H54 (cell line): ENCODE results near the gene VASN.

ENCODE experiments used
- DNase-seq: peaks from one replicate; pipeline ENCODE4 v3.0.0; 2011; ENCODE audit warnings: low spot score, mixed read lengths; ENCODE audit not compliant: insufficient read length
- FAIRE-seq: peaks from 3 replicates; lab custom pipeline; 2011; peaks lifted over from hg19 to GRCh38; lab: Jason Lieb, UNC
- POLR2A ChIP-seq: IDR thresholded peaks from 2 replicates; pipeline ENCODE4 v1.6.1; 2011; ENCODE audit warnings: low read depth, mild to moderate bottlenecking, low read length

The VASN gene

DNA sequence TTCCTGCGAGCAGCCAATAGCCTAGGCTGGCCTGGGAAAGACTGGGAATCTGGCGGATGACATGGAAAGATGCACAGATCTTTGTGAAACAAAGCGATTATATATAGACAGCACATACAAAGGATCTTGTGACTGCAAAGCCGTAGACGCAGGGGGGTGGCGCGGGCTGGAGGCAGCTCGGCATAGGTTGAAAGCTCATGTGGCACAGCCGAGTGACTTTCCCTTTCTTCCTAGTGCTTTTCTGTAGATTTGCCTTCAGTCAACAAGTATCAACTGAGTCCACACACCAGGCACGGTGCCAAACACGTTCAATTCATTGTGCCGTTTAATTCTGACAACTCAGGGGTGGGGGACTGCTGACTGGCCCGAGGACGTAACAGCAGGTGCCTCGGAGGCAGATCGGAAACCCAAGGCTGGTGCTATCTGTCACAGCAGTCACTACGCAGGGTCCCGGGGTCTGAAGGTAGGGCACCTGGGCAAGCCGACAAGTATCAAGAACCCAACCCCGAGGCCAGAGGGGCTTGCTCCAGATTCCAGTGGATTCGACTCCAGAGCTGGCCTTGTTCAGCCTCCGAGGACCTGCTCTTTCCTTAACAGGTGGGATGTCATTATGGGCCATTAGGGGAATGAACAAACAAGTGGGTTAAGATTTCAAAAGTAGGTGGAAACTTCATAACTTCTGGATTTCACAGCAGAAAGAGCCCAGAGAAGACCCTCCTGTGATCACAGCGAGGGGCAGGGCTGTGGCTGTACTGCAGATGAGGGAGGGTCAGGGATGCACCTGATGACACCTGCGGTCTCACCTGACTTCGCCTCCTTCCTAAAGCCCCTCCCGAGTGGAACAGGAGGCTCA, 26.4 kb upstream of the VASN start:
- TF ChIP-seq POLR2A, result no peak
- DNase-seq, result no peak
- no peak for FAIRE-seq

DNA sequence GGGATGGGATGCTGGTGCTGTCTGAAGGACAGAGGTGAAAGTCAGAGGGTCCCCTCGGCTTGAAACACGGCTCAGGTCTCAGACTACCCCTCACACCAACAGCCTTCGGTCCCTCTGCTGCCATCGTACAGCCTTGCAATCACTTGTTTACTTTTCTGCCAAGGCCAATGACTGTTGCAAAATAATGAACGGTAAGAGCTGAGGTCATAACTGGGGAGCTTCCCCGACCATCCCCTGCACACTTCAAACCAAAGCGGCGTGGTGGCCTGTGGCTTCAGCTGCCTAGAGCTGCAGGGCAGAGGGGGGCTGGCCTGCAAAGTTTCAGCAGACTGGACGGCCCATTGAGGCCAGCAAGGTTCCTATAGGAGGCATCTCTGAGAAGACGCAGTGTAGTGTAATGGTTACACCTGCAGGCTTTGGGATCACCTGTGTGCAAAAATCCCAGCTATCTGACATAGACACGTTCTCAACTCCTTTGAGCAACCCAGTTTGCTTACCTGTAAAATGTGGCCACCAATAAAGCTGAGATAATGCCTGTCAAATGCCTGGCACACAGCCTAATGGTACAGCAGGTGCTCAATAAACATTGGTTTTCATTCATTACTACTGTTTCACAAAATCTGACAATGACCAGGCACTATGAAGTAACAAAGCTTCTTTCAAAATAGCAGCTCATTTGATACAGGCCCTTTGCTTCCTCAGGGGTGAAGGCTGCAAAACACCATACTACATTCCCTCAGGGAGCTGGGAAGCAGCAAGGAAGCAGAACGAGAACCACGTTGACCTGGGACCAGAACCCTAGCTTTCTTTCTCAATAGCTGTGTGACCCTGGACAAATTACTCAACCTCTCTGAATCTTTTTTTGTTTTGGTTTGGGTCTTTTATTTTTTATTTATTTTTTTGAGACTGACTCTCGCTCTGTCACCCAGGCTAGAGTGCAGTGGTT, 25.5 kb upstream of the VASN start:
- TF ChIP-seq POLR2A, result no peak
- FAIRE-seq (no peak), DNase-seq (no peak)

DNA sequence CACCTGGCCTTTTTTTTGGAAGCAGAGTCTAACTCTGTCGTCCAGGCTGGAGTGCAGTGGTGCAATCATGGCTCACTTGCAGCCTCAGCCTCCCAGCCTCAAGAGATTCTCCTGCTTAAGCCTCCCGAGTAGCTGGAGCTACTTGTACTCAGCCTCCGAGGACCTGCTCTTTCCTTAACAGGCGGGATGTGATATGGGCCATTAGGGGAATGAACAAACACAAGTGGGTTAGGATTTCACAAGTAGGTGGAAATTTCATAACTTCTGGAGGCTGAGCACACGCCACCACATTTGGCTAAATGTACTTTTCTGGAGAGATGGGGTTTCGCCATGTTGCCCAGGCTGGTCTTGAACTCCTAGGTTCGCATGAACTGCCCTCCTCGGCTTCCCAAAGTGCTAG, 24.6 kb upstream of the VASN start:
- no peak for DNase-seq
- no peak for FAIRE-seq
- TF ChIP-seq POLR2A, result no peak

DNA sequence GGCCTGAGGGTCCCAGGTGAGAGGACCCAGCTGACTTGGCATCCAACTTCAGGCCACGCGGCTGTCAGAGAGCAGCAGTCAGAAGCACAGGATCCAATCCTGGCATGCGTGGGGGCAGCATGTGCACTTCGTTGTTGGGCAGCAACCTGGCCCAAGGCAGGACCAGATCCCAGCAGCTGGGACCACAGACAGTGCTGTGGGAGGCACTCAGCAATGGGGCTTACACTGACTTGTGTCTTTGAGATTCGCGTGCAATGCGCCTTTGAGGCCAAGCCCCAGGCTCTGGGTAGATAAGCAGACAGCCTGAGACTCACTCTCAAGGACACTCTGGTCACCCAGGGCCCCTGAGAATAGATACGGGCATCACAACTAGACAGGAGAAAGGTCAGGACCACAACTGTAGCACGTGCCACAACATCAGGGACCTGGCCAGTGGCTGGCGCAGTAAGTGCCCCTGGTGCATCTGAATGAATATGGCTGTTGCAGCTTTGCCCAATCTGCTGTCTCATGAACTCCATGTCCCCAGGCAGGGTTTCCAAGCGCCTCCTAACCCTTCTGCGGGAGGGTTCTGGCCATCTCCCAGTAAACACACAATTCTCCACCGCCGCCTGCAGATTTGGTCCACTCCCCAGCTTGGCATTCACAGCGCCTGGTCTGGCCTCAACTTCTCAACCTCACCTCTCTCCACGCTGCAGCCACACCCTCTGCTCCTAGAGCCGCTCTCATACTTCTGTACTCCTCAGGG, 23.7 kb upstream of the VASN start:
- no peak for FAIRE-seq
- no peak for DNase-seq
- no peak for TF ChIP-seq POLR2A

DNA sequence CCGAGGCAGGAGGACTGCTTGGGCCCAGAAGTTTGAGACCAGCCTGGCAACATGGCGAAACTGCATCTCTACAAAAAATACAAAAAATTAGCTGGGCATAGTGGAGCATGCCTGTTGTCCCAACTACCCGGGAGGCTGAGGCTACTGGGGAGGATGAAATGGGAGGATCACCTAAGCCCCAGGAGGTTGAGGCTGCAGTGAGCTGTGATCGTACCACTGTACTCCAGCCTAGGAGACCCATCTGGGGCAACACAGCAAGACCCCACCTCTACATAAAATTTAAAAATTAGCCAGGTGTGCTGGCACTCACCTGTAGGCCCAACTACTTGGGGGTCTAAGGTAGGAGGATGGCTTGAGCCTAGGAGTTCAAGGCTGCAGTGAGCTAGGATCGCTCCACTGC, 22.3 kb upstream of the VASN start:
- FAIRE-seq (no peak), DNase-seq (no peak)
- no peak for TF ChIP-seq POLR2A

DNA sequence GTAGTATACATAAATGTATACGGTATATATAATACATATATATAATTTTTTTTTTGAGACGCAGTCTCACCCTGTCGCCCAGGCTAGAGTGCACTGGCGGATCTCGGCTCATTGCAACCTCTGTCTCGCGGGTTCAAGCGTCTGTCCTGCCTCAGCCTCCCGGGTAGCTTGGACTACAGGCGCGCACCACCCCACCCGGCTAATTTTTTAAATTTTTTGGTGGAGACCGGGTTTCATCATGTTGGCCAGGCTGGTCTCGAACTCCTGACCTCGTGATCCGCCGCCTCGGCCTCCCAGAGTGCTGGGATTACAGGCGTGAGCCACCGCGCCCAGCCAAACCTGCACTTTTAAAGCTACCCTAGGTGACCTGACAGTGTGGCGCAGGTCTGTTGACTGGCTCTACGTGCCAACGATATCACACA, 21.3 kb upstream of the VASN start:
- no peak for FAIRE-seq

DNA sequence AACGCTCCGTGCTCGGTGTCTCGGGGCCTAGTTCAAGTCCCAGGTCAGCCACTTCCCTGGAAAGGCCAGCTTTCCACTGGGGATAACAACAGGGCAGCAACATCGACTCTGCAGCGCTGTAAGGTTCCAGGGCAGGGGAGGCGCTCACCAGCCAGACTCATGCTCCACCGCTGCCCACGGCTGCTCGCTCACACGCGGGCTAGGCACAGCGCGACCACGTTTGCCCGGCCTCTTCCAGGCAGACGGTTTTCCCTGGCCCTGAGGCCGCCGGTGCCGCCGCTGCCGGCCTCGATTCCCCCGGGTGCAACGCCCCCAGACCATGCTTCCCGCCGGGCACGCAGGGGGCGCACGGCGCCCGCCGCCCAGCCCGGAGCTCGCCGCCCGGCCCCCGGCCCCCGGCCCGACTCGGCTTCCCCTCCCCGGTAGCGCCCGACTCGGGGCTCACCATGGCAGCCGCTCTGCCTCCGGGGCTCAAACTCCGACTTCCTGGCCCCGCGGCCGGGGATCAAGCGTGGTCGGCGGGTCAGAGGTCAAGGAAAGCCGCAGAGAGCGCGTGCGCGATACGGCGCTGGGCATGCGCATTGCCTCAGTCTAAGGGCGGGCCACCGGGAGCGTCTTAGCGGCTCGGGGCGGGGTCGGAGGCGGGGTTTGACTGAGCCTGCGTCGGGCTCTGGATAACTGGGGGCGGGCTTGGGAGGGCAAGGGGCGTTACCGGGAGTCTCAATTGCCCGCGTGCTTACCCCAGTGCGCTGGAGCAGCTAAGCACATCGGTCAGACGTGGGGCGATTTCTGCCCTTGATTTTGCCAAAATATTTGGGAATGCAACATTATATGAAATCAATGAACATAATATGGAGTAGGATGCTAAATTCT, 20.6 kb upstream of the VASN start, which contains the start of gene PAM16:
Gene PAM16, minus strand, starts transcription at position 535 of the 873 bp plus-strand sequence. Its CDS starts 87 bp downstream, at position 448.
- FAIRE-seq (no peak), DNase-seq (peak; percentile 93)
- TF ChIP-seq POLR2A, result peak; percentile 56; the same call in 1 of the 2 replicates

More for the DNA sequence above, 21.3 kb upstream of the VASN start:
- no peak for DNase-seq
- TF ChIP-seq POLR2A, result no peak

DNA sequence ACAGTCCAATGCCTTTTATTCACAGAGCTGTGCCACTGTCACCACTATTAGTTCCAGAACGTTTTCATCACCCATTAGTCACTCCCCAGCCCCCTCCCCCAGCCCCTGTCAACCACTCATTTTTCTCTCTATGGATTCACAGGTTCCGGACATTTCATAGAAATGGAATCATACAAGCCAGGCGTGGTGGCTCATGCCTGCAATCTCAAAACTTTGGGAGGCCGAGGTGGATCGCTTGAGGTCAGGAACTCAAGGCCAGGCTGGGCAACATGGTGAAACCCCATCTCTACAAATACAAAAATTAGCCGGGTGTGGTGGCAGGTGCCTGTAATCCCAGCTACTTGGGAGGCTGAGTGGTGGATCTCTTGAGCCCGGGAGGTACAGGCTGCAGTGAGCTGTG, 19.8 kb upstream of the VASN start:
- no peak for TF ChIP-seq POLR2A
- DNase-seq (no peak), FAIRE-seq (no peak)

DNA sequence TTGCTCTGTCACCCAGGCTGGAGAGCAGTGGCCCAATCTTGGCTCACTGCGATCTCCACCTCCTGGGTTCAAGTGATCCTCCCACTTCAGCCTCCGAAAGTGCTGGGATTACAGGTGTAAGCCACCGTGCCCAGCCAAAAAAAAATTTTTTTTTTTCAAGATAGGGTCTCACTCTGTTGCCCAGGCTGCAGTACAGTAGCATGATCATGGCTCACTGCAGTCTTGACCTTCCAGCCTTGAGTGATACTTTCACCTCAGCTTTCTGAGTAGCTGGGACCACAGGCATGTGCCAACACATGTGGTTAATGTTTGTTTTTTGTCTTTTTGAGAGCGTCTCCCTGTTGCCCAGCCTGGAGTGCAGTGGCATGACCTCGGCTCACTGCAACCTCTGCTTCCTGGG, 18.8 kb upstream of the VASN start:
- TF ChIP-seq POLR2A, result no peak
- no peak for FAIRE-seq
- DNase-seq, result no peak

DNA sequence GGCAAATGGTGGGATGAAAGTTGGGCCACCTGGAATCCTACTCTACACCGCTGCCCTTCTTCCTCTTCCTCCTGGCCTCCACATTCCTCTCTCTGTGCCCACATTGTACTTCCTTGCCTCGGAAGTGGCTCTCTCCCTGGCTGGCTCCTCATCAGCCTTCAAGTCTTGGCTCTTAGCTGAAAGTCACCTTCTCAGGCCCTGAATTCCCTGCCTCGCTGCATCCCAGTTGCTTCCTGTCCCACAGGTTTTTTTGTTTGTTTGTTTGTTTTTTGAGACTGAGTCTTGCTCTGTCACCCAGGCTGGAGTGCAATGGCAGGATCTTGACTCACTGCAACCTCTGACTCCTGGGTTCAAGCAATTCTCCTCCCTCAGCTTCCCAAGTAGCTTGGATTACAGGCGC, 18.0 kb upstream of the VASN start:
- FAIRE-seq (no peak), DNase-seq (no peak)
- TF ChIP-seq POLR2A, result no peak

DNA sequence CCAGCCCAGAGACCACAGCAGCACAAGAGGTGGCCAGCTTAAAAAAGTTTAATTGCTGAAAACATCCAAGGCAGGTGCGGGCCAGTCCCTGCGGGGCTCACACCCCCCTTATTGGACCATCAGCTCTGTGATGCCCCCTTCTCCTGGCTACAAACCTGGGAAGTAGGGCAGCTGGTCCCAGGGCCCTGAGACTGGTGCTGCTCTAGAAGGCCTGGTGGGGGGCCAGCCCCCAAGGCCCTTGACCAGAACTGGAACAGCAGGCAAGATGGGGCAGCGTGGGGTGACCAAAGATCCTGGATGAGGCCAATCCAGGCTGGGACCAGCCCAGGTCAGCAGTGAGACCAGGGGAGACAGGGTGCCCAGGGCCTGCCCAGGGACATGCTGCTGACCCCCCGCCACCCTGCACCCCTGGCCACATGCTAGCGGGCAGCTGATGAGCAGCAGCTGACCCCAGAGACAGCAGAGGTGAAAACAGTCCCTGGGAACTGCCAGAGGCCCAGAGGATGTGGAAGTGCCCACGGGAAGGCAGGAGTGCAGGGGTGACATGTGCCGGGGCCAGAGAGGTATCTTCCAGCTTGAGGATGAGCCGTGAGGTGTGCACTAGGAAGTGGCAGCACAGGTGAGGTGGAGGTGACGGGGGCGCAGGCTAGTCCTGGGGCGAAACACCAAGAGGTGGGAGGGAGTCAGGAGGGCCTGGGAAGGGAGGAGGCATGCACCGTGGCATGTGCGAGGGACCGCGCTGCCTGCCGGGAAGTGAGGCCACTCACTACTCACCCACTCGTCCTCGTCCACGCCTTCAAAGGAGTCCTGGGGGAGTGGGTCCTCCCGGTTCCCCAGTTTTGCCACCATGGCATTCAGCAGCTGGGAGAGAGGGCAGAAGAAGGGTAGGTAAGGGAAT, 16.9 kb upstream of the VASN start:
- FAIRE-seq, result no peak
- TF ChIP-seq POLR2A, result no peak

DNA sequence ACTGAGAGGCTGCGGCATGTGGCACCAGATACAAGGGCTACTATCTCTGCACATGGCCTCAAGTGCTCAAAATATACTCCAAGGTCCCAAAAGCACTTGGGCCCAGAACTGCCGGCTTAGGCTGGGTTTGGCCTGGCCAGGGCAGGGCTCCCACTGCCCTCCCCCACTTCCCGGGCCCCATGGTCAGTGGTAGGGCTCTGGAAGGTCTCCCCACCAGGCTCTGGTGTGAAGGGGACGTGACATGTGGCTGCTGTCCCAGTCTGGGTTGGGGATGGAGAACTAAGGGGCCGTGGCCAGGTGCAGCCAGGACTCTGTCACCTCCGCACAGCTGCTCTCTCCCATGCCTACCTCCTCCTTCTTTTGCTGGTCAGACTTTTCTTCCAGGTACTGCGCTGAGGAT, 14.8 kb upstream of the VASN start:
- TF ChIP-seq POLR2A, result no peak
- DNase-seq, result no peak
- FAIRE-seq, result no peak

More for the DNA sequence above, 16.9 kb upstream of the VASN start:
- DNase-seq, result no peak
